GDM1 (cell line): ENCODE measurements around the gene FRYL.
"Not testable (repeated sequence)": the region's sequence is repeated elsewhere in the genome, so short reads cannot be mapped to it uniquely, and the experiment has no call there.

Experiments
- DNase-seq: peaks from one replicate; lab custom pipeline; 2025; lab: John Stamatoyannopoulos, UW

The FRYL gene

DNA sequence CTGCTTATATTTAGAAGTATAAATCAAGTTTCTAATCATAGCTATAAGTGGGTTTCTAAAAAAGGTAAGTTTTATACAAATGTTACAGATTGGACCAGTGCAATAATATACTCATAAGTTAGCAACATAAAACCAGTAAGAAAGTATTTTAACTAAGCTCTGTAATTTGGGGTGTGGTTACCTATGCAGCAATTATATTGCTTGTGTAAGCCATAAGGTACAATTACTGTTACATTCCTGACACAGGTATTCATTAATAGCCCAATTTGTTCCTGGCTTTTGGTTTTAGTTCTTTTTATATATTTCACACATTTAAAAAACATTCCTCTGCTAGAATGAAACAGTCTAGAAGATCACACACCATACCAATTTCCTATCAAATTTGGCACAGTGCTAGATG lies 115.1 kb downstream of the FRYL start:
- DNase-seq, result no peak

DNA sequence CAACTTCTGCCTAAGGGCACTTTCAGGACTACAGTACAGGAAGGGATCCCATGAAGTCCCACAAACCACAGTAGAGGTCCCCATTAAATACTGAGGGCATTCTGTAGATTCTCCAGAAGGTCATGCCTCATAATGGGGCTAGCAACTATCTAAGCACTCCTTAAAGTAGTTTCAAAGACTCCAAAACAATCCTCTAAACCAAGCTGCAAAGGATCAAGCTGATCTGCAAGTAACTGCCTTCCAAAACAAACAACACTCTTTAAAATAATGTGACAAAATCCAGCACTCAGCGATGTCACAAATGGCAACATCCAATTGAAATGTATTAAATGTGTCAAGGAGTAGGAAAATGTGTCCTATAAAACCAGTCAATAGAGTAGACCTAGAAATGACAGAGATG lies 118.7 kb downstream of the FRYL start:
- DNase-seq, result no peak

DNA sequence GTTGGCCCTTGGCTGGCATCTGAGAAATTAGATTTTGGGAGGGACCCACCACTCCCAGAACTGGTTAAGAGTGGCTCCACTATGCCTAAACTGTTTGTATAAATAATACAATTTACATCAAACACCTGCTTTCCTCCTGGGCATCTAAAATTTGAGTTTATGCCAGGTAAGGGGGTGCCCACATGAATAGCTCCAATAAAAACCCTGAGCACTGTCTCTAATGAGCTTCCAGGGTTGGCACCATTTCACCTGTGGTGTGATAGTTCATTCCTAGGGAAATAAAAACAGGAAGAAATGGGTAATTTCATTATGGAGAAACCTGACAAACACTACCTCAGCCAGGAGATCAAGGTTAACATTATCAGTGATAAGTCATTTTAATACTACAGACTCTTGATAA lies 119.7 kb downstream of the FRYL start:
- no peak for DNase-seq

DNA sequence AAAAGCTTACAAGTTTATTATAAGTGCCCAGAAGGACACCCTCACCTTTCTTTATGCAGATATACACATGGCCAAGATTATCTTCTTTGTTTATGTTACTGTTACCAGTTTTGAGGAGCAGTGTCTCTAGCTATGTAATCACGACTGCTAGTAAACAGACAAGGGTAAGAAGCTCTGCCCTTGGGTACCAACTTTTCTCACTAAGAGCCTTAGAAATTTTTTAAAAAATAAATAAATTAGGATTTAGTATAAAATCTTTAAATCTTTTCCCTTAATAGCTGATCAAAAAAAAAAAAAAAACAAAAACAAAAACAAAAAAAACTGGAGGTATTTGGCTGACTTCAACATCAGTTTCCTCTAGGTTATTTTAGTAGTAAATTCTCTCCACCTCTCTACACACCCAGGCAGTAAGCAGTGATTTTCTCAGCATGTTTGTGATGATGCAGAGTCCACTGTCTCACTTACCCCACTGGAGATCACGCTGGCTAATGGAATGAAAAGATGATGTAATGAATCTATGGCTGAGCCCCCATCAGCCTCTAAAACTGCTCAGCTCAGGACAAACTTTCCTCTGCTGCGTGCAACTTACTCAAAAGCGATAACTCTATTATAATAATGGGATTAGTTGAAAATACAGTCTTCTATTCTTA lies 125.9 kb downstream of the FRYL start:
- no peak for DNase-seq

DNA sequence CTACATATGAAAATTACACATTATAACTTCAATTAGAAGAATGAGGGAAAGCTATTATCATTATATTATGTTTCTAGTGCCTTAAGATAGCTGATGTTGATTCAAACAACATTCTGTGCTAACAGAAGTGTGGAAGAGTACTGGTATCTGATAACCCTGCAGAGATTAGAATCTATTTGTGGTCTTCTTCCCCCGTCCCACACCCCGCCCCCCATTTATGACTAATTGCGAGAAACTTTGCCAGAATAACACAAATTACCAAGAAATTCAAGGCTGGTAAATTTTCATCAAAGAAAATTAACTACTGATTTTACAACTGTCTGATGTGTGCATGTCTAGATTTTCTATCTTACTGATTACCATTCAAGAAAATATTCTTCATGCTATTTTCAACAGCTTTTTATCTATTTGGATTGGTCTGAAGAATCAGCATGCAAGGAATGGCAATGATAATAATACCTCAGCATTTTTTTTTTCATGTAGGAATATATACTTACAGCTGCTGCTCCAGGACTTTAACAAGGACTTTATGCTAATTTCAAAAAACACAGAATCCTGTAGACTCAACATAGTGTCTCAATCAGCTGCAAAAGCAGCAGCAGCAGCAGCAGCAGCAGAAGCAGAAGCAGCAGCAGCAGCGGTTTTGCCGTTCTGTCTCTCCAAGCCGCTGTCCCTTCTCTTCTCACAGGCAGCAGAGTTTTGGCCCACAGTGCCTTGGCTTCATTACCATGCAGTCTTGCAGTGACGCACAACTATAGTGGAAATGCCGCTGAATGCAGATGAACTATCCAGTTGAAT lies 126.7 kb downstream of the FRYL start:
- no peak for DNase-seq

DNA sequence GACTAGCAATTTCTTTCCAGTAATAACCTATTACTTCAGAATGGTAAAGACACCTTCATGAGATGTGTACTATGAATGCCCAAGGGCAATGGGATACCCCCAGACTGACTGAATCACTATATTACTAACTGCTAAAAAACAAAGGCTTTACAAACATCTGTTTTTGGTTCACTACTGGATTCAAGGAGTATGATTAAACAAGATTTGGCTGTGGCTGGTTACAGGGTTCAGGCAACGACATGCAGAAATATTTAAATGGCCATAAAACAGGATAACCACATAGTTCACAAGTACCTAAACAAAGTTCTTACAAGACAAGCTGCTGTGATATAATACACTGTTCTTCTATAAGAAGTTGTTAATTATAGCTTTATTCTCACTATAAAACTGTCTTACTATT lies 128.2 kb downstream of the FRYL start:
- no peak for DNase-seq

DNA sequence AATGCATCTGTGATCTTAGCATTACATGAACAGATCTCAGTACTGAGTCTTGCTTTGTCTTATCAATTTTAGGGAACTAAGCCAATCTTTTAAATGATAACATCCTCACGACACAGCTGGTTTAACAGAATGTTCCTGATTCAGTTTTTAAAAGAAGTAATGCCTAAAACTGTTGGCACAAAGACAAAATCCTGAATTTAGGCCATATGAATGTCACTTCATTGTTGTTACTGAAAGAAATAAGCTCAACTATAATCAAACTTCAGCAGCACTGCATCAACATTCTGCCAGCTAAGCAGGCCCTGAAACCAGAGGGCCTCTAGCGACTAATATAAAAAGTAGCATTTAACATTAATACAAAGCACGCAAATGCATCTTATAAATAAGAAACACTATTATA lies 130.6 kb downstream of the FRYL start:
- no peak for DNase-seq

DNA sequence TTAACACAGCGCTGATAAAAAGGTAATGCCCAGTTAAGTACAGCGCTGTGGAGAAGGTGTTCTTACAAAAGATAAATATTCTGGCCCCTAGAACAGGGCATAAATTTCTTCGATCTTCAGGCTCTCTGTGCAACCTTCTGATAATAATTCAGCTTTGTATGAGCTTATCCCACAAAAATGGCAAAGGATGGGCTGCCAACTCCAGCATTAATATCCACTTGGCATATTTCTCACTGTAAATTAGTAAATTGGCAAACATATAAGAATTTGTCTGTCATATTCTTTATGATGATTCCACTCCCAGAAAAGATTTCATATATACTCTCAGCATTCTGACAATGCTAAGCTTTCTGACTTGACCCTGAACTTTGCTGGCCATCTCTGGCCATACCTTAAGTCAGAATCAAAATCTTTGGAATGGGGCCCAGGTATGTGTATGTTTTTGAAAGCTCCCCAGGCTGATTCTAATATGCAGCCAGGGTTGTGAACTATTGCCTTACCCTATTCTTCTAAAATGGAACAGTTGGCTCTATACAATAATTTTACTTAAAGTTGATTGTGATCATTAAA lies 134.8 kb downstream of the FRYL start:
- DNase-seq, result no peak

DNA sequence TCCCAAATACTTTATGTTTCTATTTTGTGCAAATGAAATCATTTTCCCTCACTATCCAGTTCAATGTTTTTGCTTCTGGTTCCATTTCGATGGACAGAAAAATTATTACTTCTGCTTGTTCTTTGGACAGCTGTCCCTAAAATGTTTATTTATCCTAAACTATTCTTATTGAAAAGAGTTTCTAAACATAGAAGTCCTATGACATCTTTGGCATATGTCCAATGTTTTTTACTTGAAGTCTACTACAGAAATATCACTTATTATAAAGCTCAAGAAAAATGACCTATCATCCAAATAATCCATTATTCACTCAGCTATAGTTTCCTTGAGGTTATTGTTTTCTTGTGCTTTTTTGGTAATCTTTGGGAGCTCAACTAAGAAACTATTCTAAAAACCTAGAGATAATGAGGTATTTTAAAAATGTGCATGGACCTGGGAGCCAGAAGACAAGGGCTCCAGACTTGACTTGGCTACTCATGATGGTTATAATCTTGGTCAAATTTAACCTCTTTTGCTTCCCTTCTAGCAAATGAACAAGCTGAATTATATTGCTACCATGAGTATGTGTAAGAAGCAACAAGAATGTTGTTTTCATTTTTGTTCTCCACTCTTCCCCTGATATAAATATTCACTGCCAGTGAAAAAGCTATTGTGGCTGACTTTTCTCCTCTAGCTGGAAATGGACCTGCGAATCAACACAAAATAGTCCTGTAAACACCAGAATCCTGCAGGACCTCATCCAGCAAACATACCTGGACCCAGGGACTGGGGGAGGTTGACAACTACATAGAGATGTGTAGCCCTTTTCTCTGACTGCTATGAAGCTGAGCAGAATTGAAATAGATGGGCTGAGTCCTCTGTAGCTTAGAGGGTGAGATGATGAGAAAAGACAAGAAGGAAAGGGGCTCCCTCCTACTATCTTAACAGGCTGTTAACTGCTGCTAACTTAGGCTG lies 137.4 kb downstream of the FRYL start:
- no peak for DNase-seq

DNA sequence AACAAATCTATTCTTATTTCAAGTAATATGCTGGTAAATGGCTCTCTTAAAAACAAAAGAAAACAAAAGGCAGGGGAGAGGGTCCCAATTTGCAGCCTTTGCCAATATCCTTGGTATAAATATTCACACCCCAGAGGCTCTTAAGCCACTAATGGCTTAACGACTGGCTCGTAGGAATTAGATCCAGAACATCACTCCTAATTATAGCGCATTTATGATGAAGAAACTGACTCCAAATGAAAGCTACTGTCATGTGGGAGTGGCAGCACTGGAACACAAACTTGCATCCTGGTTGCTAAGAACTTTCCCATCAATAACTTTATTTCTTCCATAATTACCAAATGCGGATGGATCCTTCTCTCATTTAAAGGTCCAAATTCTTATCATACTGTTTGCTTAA lies 138.7 kb downstream of the FRYL start:
- no peak for DNase-seq

DNA sequence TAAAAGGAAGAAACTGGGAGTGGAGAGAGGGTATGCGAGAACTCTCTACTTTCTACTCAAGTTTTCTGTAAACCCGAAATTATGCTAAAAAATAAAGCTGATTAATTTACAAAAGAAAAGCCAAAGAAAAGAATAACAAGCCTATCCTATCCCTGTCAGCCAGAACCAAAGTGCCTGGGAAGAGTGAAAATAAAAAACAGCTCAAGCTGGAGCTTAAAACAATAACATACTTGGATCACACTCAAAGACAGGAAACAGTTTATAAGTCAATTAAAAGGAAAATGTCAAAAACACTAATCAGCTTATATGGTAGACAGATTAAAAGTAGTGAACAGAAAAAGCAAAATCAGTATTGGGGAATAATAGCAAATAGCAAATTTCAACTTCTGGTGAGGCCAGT lies 139.4 kb downstream of the FRYL start:
- no peak for DNase-seq

DNA sequence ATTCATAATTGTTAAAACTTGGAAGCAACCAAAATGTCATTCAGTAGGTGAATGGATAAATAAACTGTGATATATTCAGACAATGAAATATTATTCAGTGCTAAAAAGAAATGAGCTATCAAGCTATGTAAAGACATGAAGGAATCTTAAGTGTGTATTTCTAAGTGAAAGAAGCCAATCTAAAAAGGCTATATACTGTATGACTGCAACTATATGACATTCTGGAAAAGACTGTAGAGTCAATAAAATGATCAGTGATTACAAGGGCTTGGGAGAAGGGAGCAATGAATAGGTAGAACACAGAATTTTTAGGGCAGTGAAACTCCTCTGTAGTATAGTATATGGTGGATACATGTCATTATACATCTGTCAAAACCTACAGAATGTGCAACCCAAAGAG lies 139.9 kb downstream of the FRYL start:
- no peak for DNase-seq

DNA sequence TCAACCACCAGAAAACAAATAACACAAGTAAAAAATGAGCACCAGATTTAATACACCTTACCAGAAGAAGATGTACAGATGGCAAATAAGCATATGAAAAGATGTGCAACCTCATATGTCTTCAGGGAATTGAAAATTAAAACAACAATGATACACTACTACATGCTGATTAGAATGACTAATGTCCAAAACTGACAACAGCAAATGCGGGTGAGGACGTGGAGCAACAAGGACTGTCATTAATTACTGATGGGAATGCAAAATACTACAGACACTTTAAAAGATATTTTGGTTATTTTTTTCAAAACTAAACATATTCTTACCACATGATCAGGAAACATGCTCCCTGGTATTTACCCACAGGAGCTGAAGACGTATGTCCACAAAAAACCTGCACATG lies 140.3 kb downstream of the FRYL start:
- no peak for DNase-seq

DNA sequence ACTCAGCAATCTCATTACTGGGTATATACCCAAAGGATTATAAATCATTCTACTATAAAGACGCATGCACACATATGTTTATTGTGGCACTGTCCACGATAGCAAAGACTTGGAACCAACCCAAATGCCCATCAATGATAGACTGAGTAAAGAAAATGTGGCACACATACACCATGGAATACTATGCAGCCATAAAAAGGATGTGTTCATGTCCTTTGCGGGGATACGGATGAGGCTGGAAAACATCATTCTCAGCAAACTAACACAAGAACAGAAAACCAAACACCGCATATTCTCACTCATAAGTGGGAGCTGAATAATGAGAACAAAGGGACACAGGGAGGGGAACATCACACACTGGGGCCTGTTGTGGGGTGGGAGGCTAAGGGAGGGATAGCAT lies 141.5 kb downstream of the FRYL start:
- DNase-seq, result not testable (repeated sequence)

DNA sequence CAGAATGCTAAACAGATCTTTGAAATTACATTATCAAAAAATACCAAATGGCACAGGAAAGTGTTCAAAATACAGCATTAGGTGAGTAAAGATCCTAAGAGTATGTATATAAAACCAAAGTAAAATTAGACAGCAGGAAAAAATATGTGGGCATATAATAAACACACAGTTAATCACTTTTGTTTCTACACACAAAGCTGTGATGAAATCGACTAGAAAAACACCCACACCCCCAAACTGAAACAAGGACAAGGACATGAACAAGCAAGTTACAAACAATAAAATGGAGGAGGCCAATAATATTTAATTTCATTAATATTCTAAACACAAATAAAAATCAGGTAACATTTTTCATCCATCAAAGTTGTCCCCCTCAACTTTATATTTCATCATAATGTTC lies 143.2 kb downstream of the FRYL start:
- DNase-seq, result no peak

DNA sequence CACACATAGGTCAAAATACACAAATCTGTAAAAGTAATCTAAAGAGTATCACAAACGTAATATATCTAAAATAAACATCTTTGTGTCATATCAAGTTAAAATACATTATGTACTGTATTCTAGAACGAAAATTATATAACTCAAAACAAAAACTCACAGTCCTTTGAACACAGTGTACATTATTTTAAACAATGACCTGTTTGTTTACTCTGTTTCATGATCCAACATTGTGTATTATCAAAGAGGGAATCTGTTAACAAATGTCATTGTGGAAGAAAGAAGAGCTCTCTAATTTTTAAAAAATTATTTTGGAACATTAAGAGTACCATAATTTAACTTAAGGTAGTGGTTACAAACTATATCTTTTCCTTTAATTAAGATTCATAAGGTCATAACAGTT lies 144.1 kb downstream of the FRYL start:
- no peak for DNase-seq

DNA sequence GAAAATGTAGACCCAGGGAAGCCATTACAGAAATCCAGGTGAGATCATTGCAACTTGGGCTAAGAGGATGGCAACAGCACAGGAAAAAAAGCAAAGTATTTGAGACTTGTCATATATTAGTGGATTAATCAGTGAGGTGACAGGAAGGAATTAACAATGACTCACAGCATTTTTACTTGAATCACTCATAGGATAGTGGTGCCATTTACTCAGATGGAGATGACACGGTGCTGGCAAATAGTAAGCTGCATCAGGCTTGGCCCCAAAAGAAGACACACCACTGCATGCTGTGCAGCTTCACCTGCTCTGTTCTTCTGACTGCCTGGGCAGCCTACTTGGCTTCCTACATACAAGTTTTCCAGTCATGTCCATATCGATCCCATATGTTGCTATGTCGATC lies 144.8 kb downstream of the FRYL start:
- no peak for DNase-seq

DNA sequence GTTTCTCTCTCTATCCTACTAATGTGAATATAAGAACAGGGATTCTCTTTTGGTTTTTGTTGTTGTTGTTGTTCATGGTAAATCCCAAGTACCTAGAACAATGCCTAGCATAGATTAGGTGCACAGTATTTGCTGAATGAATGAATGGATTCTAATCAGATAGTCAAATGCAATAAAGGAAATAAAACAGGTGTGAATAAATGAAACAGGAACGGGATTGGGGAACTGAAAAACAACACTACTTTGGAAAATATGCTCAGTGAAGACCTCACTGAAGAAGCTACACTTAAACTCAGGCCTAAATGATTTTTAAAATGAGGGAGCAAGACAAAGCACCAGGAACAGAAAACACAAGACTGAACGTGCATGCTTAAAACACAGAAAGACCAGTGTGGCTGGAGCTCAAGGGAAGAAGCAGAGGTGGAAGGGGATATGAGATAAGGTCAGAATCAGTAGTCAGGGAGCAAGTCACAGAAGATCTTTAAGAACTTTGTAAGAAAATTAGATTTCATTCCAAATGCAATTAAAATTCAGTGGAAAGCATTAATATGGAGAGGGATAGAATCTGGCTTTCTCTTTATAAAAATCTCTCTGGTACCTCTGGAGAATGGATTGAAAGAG lies 145.3 kb downstream of the FRYL start:
- DNase-seq, result no peak

DNA sequence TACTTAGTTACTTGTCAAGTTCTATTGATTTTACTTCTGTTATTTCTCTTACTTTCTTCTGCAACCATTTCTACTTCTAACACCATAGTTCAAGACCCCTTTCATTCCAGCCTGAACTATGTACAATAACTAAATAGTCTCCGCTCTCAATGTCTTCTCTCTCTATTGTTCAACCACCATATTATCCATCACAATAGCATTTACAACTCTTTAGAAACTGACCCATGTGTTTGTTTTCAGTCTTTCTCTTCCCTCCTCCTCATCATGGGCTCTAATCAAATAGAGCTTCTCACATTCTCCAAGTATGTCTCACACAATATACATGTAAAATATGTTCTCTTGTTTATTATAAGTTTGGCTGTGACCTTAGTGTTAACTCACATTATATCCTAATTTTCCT lies 146.4 kb downstream of the FRYL start:
- DNase-seq, result no peak

DNA sequence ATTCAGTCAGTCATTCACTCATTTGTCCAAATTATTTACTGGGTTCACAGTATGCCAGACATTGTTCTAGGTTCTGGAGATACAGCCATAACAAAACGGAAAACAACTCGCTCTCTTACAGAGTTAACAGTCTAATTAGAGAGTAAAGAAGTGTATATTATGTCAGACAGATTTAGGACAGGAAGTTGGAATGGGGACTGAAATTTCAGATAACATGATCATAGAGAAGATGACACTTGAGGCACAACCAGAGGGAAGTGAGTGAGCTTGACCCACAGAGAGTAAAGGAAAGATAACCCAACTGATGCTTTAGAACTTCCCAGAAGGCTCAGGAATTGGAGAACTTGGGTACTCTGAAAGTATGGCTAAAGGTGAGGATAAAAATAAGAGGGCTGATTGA lies 150.6 kb downstream of the FRYL start:
- no peak for DNase-seq

DNA sequence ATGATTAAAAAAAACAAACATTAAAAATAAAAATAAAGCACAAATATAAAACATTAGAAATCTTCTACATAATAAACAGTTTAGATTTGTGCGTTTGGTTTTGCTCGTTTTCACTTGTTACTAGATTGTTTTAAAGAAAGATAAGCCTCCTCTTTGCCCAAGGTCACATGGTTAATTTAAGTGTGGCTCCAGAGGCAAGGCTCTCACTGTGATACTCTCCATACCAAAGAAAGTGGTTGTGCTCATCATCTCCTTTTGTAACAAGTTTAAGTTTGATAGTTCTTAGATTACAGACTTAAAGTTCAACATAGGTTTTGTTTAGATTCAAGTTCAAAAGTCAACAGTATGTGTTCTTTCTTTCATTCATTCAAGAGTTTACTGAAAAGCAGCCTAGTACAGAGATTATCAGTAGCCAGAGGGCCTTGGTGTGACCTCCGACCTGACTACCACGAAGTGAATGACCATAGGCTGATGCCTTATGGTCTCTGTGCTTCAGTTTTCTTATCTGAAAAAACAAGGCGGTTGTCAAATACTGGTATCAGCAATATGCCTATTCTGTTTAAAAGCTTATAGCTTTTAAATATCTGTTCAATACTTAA lies 156.8 kb downstream of the FRYL start:
- DNase-seq, result no peak

DNA sequence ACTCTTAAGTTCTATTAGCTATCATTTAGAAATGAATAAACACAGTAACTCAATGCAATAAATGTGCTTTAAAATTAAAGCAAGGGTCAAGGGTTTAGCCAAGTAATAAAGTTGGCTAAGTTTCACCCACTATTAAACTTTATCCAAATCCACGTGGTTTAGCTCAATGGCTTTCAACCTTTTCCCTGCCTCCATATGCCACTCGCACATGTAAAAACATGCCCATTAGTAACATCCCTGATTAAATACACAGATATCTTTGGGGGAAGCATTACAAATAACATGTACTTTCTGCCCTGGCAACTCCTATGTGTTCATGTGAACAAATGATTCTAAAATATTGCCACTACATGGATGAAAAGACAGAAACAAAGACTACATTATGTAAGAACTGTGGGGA lies 159.2 kb downstream of the FRYL start:
- DNase-seq, result no peak
